NCI-H1092 treated with DMSO at 0.1 percent for 48 hours (cell line): ENCODE results near the gene GDF11.
A peak's percentile ranks its signal among the peaks of the same experiment; 100 is the strongest.
"Not testable (repeated sequence)": the region's sequence is repeated elsewhere in the genome, so short reads cannot be mapped to it uniquely, and the experiment has no call there.

Source experiments
- DNase-seq: peaks from one replicate; lab custom pipeline; 2025; lab: John Stamatoyannopoulos, UW

The GDF11 gene

DNA sequence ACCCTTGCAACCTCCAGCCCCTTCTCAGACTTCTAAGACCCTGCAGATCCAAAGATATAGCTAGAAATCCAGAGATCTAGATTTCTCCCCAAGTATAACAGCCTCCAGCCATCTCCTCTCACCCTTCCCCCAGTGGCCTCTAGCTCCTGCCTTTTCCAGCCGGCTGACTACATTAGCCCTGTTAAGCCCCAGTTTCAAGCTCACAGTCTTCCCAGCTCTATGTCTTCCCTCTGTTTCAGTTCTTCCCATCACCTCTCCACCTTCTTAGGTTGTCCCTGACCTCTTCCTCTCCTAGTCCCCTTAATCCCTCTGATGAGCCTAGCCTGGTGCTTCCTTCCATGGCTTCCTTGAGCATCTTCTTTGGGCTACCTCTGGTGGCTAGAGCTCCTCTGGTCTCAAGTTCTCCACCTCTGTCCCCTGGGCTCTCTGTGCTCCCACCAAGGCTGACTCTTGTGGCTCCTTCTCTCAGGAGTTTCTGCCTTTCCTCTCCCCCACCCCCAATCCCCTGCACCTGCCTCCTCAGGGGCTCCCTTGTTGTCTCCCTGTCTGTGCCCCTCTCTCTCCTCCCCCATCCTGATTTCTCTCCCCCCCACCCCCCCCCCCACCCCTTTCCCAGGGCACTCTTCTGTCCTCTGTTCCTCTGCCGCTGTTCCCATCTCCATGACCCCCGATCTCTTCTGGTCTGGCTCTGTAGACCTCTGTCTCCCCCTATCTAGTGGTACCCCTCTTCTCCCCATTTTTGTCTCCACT, 816 bp upstream of the GDF11 start:
- no peak for DNase-seq

DNA sequence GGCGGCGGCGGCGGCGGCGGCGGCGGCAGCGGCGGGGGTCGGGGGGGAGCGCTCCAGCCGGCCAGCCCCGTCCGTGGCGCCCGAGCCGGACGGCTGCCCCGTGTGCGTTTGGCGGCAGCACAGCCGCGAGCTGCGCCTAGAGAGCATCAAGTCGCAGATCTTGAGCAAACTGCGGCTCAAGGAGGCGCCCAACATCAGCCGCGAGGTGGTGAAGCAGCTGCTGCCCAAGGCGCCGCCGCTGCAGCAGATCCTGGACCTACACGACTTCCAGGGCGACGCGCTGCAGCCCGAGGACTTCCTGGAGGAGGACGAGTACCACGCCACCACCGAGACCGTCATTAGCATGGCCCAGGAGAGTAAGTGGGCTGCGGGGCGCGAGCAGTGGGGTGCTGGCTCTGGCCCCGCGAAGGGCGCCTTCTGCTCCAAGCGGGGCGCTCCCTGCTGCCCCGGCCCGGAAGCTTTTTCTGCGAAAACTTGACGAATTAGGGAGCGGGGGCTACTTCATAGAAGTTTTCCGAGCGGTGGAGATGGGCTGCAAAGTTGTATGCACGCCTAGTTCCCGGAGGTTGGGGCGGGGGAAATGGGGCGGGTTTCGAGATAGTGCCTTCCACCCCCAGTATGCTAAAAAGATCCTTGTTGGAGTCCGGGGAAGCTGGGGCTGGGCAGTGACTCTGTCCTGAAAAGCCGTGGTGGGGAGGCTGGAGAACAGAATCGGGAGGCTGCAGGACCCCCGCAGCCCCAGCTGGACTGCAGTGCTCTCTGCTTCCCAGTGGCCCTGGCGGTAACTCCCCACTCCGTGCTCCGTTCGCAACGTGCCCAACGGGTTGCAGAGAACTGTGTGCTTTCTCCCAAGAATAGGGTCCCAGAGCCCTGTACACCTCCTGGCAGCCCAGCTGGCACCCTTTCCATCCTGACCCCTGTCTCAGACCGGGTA, 751 bp downstream of the GDF11 start:
- no peak for DNase-seq

DNA sequence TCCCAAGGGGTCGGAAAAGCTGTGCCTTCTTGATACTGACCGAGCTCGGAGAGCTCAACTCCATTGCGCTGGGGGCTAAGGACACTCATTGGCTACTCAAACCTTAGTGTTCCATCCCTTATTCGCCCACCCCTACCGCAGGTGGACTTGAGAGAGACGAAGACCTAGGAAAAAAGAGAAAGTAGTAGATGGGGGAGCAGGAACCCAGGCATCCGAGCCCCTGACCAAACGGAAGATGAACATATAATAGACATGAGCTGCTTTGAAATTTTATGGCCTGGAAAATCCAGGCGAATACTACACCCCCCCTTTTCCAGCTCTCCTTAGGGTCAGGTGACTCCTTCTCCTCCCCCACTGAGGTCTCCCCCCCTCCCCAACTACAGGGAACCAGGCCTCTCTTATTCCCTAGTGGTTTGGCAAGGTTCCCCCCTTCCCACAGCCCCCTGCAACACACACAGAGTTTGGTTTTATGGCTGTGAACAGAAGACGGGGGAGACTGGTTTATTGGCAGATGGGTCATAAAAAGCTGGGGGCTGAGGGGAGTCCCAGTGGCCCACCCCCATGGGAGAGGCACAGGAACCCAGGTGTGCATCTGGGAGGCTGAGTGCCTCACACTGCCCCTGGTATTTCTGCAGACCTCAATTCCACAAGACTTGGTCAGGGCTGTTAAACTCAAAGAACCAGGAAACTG, 1.6 kb downstream of the GDF11 start:
- no peak for DNase-seq

DNA sequence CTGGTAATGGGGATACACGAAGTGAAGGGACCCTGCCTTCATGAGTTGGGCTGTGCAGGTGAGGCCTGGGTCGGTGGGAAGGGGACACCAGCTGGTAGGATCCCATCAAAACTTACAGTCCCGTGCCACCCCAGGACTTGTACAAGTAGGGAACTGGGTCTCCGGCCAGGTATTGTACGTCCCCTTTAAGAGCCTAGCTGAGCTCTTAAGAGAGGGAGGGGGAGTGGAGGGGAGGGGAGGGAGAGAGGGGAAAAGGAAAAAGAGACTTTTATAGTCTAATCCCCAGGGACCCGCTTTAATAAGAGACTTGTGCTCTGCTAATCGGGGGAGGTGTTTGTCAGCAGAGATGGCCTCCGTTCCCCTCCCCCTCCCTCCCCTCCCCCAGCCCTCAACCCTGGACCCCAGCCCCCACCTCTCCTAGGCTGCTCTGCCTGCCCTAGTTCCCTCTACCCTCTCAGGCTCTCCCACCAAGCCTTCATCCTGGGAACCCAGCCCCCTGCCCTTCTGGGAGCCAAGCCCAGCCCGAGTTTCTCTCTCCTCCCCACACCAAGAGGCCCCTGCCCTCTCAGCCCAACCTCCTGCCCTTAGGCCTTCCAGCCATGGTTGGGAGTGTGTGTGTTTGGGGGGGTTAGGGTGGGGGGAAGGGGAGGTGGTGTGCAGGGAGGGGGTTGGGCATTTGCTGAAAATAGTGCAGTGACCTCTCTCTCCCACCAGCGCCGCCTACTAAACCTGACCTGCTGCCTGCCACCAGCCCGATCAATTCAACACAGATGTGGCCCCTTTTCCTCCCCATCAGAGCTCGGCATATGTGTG, 2.6 kb downstream of the GDF11 start:
- peak; percentile 40 for DNase-seq

GRCh38 chr12:55746174-55746912, 3.4 kb downstream of the GDF11 start:
- DNase-seq = no peak

DNA sequence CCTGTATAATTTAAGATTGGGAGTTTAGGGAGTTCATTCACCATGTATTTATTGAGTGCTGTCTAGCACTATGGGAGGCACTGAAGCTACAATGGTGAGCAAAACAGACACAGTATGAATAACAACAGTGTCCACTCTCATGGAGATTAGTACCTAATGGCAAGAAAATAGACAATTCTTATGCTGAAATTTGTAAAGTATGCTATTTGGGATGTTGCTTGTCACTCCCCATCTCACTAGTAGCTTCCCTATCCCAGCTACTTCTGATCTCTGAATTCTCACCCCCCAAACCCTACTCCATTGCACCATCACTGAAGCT, 4.0 kb downstream of the GDF11 start:
- no peak for DNase-seq

GRCh38 chr12:55748230-55748993, 5.5 kb downstream of the GDF11 start:
- DNase-seq = no peak

DNA sequence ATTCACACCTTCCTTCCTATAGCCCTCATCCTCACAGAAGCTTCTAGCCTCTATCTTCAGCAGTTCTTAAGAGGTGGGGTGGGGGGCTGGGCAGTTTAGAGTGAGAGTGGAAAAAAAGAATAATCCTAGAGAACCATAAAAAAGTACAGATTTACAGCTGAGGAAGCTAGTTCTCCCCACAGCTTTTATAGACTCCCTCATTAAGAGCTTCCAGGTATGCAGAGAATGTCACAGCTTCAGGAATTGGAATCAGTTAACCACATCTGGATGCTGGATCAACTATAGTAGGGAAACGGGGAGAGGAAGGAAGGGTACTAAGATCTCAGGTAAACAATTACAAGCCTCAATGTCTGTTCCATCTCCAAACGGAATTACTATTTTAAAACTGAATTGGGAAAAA, 12.3 kb downstream of the GDF11 start:
- no peak for DNase-seq

GRCh38 chr12:55757701-55758100, 14.8 kb downstream of the GDF11 start:
- DNase-seq = no peak

DNA sequence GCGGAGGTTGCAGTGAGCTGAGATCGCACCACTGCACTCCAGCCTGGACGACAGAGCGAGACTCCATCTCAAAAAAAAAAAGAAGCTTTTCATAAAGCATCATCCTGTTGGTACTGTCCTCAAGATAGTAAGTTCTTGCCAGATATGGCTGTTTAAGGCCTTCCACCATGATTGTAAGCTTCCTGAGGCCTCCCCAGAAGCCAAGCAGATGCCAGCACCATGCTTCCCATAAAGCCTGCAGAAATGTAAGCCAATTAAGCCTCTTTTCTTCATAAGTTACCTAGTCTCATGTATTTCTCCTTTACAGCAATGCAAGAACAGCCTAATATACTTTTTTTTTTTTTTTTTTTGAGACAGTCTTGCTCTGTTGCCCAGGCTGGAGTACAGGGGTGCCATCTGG, 15.7 kb downstream of the GDF11 start:
- DNase-seq = not testable (repeated sequence)

GRCh38 chr12:55760663-55761062, 17.7 kb downstream of the GDF11 start:
- no peak for DNase-seq

DNA sequence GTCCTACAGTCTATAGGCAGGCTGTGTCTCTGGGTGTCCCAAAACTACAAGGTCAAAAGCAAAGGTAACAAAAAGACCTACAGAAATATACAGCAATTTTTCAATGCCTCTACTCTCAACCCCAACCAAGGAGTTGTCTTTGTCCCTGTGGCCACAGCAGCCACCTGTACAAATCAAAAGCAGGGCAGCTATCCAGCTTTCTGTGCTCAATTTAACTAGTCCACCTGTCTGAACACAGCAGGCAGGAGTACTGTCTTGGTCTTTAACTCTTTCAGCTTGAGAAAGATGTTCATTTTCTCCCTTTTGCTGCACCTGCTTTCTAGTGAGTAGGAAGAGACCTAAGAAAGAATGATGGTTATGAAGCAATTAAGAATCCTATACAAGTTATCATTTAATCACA, 19.7 kb downstream of the GDF11 start:
- DNase-seq = no peak

GRCh38 chr12:55765736-55766290, 22.9 kb downstream of the GDF11 start:
- peak; percentile 9 for DNase-seq

DNA sequence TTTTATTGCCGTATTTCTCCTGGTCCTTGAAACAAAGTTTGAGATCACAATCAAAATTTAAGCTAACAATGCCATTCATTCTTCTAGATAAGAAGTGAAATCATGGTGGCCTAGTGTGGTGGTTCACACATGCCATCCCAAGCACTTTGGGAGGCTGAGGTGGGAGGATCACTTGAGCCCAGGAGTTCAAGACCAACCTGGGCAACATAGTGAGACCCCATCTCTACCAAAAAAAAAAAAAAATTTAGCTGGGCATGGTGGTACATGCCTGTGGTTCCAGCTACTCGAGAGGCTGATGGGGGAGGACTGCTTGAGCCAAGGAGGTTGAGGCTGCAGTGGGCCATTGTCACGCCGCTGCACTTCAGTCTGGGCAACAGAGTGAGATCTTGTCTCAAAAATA, 24.2 kb downstream of the GDF11 start:
- DNase-seq = no peak

GRCh38 chr12:55771736-55772135, 28.8 kb downstream of the GDF11 start:
- DNase-seq = no peak

GRCh38 chr12:55777856-55778255, 34.9 kb downstream of the GDF11 start:
- no peak for DNase-seq

GRCh38 chr12:55780685-55781084, 37.8 kb downstream of the GDF11 start:
- DNase-seq = no peak

- DNase-seq = no peak
Measured at GRCh38 chr12:55788546-55788945, 45.6 kb downstream of the GDF11 start.

DNA sequence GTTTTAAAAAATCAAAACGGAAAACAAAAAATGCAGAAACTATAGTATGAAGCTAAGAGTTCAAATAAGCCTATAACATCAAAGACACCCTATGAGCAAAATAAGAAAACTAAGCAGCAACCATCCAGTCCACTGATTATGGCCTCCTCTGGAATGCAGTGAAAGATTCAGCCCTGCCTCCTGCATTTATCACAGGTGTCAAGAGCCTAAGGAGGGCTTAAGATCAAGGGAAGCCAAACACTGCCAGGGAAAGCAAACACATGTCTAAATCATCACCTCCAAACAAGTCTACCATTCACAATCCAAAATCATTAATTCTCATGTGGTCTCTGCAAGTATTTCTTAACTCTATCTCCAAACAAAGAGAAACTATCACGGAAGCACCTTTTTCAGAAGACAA, 46.2 kb downstream of the GDF11 start:
- DNase-seq = no peak

DNA sequence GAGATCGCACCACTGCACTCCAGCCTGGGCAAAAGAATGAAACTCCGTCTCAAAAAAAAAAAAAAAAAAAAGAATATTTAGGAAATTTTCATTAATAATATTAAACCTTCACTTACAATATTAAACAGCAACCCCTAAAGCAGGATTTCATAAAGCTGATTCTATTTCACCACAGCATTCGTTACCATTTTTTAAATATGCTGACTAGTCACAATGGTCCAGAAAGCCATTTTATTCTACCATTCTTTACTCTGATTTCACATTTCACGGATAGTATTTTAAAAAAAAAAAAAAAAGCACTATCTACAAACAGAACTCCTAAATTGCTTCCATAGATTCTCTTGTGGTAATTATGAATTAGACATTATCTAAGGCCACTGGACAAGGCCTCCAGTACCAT, 47.0 kb downstream of the GDF11 start:
- DNase-seq = no peak
